Nephron (organoid): ENCODE measurements around the gene FOXN3.

Experiments
- H3K27ac Mint-ChIP-seq, 3 experiments: 2 replicates each; pipeline ENCODE4 v1.8.0; 2020; ENCODE audit warnings: mixed read lengths in 3 of 3, mild to moderate bottlenecking in 2 of 3, moderate library complexity in 1 of 3
- H3K27me3 Mint-ChIP-seq: 2 replicates; pipeline ENCODE4 v1.8.0; 2021; ENCODE audit warnings: low read depth, mild to moderate bottlenecking, moderate library complexity, mixed read lengths
- H3K36me3 Mint-ChIP-seq: 2 replicates; pipeline ENCODE4 v1.8.0; 2020; ENCODE audit warnings: low read depth, mixed read lengths
- H3K4me1 Mint-ChIP-seq: 2 replicates; pipeline ENCODE4 v1.8.0; 2020; ENCODE audit warnings: mixed read lengths
- H3K4me3 Mint-ChIP-seq, 3 experiments: 2 replicates each; pipeline ENCODE4 v1.8.0; 2020; ENCODE audit warnings: mild to moderate bottlenecking in 3 of 3, mixed read lengths in 3 of 3, moderate library complexity in 2 of 3
- H3K9me3 Mint-ChIP-seq: 2 replicates; pipeline ENCODE4 v1.8.0; 2020; ENCODE audit warnings: mixed read lengths
- CTCF ChIP-seq, 3 experiments: fragments of 200-600 bp; sonication (generic); IDR thresholded peaks; one replicate each; pipeline ENCODE4 v1.5.0; 2021; ENCODE audit warnings: antibody characterized with exemption in 3 of 3; ENCODE audit not compliant: unreplicated experiment in 3 of 3

FOXN3 gene

DNA sequence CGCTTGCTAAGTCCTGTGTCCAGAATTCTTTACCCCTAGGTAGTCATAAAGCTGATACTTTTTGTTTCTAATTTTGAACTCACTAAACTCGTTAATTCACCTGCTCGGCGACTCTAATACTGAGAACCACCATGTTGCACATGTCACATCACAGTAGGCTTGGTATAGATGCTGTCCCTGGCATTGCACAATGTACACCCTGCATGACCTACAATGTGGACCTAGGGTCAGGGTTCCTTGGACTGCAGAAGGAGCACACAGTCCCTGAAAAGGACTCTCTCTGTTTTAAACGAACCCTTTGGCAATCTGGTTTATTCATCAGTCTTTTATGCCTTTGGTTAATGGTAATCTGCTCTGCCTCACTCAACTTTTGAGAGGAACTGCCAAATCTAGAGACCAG is 272.4 kb downstream of the FOXN3 start:
- Mint-ChIP-seq H3K27ac (no peak overlapping the region), H3K36me3 (no peaks in the 10 kb centered on the region), H3K4me3 (no peak overlapping the region), H3K4me1 (no peaks in the 10 kb centered on the region), H3K9me3 (no peaks in the 10 kb centered on the region), H3K27me3 (peaks cover 10% of the 10 kb centered on the region)
- no peak for TF ChIP-seq CTCF (IDR thresholded peaks at IDR 0.05; ENCODE audit: unreplicated experiment in 3 of 3)

GRCh38 chr14:89144066-89144465 is 273.0 kb downstream of the FOXN3 start:
- H3K9me3 Mint-ChIP-seq, result no peaks in the 10 kb centered on the region
- no peak overlapping the region for H3K27ac Mint-ChIP-seq
- H3K4me1 Mint-ChIP-seq, result no peaks in the 10 kb centered on the region
- H3K4me3 Mint-ChIP-seq, result no peak overlapping the region
- no peaks in the 10 kb centered on the region for H3K36me3 Mint-ChIP-seq
- peaks cover 10% of the 10 kb centered on the region for H3K27me3 Mint-ChIP-seq
- TF ChIP-seq CTCF (IDR thresholded peaks at IDR 0.05; ENCODE audit: unreplicated experiment in 3 of 3), result no peak

- H3K4me1 Mint-ChIP-seq, result no peaks in the 10 kb centered on the region
- H3K9me3 Mint-ChIP-seq, result no peaks in the 10 kb centered on the region
- H3K36me3 Mint-ChIP-seq, result no peaks in the 10 kb centered on the region
- no peak overlapping the region for H3K4me3 Mint-ChIP-seq
- peaks cover 10% of the 10 kb centered on the region for H3K27me3 Mint-ChIP-seq
- TF ChIP-seq CTCF (IDR thresholded peaks at IDR 0.05; ENCODE audit: unreplicated experiment in 3 of 3), result no peak
- H3K27ac Mint-ChIP-seq, result no peak overlapping the region
Measured at GRCh38 chr14:89143595-89143994, 273.4 kb downstream of the FOXN3 start.

DNA sequence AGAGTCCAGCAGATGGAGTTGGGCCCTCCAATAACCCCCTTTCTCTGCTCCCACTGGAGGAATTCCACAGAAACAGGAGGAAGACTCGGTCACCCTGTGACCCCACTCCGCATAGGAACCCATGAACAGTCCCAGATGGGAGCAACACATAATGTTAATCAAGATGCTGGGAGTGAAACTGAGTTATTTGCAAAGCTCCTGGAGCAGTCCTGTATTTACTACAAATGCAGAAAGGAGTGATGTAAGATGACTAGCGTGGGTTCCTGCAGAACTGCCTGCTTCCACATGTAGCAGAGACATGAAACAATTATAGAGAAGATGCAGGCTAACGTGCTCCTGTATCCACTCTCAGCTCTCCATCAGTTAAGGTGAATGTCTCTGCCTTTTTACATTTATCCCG is 274.7 kb downstream of the FOXN3 start:
- Mint-ChIP-seq H3K4me1 (no peaks in the 10 kb centered on the region), H3K9me3 (peaks cover under 1% of the 10 kb centered on the region), H3K27me3 (peaks cover 10% of the 10 kb centered on the region), H3K27ac (no peak overlapping the region), H3K36me3 (no peaks in the 10 kb centered on the region), H3K4me3 (no peak overlapping the region)
- no peak for TF ChIP-seq CTCF (IDR thresholded peaks at IDR 0.05; ENCODE audit: unreplicated experiment in 3 of 3)

GRCh38 chr14:89141862-89142261 is 275.2 kb downstream of the FOXN3 start:
- TF ChIP-seq CTCF (IDR thresholded peaks at IDR 0.05; ENCODE audit: unreplicated experiment in 3 of 3), result no peak
- Mint-ChIP-seq H3K36me3 (no peaks in the 10 kb centered on the region), H3K4me1 (no peaks in the 10 kb centered on the region), H3K27me3 (peaks cover 10% of the 10 kb centered on the region), H3K27ac (no peak overlapping the region), H3K9me3 (peaks cover 6% of the 10 kb centered on the region), H3K4me3 (no peak overlapping the region)

DNA sequence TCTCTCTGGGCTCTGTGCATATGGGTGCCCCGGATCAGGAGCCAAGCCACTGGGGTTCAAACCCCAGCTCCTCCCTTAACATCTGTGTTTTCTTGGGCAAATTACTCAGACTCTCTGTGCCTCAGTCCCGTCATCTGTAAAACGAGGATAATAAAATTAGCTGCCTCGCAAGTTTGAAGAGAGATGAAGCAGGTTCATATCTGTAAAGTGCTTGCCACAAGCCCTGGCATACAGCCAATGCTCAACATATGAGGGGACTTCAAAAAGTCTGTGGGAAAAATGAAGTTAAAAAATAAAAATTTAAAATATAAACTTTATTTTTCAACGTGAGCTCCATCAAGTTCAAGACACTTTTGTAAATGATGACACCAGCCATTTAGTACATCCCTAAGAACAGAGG is 276.7 kb downstream of the FOXN3 start:
- TF ChIP-seq CTCF (IDR thresholded peaks at IDR 0.05; ENCODE audit: unreplicated experiment in 3 of 3), result no peak
- H3K36me3 Mint-ChIP-seq, result no peaks in the 10 kb centered on the region
- peaks cover 16% of the 10 kb centered on the region for H3K9me3 Mint-ChIP-seq
- peaks cover 10% of the 10 kb centered on the region for H3K27me3 Mint-ChIP-seq
- no peak overlapping the region for H3K27ac Mint-ChIP-seq
- no peak overlapping the region for H3K4me3 Mint-ChIP-seq
- H3K4me1 Mint-ChIP-seq, result no peaks in the 10 kb centered on the region
